DMS153 (cell line): ENCODE measurements around the gene SLC2A14.
"Not testable (repeated sequence)": the region's sequence is repeated elsewhere in the genome, so short reads cannot be mapped to it uniquely, and the experiment has no call there.

Experiments used
- DNase-seq: peaks from one replicate; lab custom pipeline; 2025; lab: John Stamatoyannopoulos, UW

Gene SLC2A14

DNA sequence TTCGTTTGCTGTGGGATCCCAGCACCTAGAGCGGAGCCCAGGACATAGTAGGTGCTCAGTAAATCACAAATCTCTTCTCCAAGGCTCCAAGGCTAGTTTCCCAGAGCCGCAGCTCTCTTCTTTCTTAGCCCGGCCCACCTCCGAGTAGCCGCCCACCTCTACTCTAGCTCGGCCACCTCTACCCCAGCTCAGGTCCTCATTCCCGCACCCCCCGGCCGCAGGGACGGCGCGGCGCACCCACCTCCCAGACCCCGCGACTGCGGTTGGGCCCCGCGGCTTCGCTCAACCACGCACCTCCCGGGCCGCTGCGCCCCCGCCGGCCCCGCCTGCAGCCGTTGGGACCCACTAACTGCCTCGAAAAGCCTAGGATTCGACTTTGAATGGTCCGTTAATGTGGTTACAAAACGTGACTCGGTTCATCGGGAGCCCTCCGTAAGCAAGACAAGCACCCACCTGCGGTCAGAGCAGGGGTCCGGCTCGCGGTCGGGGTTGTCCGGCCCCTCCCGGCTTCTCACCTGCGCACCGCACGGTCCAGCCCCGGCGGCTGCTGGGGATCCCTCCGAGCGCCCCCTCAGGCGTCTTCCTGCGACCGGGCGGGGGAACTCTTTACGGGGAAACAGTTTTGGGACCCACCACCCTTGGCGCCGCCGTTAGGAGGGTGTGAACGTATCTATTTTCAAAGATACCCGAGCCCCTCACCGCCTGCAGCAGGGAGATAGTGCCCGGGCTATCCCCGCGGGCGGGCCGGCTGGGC, at the start of gene SLC2A14:
SLC2A14 (minus strand) TSS at position 350 of the 754 bp plus-strand sequence. CDS start 3,035 bp downstream, outside the sequence.
- DNase-seq = no peak

DNA sequence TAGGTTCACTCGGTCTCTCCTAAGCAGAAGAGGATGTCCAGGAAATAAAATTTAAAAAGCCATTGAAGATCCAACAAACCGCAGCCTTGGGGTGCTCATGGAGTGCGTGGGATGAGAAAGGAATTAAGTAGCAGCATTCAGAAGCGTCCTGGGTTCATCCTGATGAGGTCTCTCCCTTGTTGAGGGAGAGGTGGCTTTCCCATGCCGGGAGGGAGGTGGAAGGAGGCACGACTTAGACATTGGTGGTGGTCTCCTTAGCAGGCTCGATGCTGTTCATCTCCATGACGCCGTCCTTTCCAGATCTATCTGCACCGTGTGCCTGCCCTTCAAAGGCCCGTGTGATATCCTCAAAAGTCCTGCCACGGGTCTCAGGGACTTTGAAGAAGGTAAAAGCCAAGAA, 48.5 kb upstream of the SLC2A14 start:
- not testable (repeated sequence) for DNase-seq

DNA sequence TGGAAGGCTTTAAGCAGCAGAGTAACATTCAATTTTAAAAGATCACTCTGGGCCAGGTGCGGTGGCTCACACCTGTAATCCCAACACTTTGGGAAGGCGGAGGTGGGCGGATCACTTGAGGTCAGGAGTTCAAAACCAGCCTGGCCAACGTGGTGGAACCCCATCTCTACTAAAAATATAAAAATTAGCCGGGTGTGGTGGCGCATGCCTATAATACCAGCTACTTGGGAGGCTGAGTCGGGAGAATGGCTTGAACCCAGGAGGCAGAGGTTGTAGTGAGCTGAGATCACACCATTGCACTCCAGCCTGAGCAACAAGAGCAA, 45.5 kb upstream of the SLC2A14 start:
- DNase-seq = not testable (repeated sequence)

DNA sequence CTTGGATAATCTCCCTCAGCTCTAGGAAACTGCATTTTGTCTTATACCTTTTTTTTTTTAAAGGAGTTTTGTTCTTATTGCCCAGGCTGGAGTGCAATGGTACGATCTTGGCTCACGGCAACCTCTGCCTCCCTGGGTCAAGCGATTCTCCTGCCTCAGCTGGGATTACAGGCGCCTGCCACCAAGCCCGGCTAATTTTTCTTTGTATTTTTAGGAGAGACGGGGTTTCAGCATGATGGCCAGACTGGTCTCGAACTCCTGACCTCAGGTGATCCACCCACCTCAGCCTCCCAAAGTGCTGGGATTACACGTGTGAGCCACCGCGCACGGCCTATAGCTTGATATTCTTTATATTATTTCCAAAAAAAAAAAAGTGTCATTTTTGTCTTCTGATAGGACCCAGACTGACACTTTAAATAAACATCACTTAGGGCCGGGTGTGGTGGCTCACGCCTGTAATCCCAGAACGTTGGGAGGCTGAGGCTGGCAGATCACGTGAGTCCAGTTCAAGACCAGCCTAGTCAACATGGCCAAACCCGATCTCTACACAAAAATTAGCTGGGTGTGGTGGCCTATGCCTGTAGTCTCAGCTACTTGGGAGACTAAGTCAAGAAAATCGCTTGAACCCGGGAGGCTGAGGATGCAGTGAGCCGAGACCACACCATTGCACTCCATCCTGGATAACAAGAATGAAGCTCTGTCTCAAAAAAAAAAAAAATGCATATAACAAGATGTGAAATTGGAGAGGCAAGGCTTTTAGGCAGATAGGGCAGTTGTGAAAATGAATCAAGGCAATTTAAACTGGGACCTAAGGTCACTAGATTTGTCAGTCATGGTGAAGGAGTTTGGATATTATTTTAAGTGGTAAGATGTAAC, 44.9 kb upstream of the SLC2A14 start:
- no peak for DNase-seq

DNA sequence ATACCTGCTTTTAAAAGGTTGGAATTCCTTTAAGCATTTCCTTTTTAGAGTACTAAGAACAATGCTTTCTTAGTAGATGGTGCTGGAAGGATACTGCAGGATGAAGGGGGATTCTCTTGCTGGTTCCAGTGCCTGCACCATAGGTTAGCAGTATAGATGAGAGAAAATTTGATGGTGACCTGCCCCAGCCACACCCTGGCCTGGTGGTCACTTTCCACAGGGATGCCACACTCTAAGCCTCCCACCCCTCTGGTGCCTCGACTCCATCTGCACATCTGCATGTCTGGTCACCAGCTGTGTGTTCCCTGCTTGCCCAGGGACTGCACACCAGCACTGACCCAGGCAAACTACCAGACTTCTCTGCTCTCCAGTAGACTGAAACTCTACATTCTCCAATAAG, 44.2 kb upstream of the SLC2A14 start:
- no peak for DNase-seq

DNA sequence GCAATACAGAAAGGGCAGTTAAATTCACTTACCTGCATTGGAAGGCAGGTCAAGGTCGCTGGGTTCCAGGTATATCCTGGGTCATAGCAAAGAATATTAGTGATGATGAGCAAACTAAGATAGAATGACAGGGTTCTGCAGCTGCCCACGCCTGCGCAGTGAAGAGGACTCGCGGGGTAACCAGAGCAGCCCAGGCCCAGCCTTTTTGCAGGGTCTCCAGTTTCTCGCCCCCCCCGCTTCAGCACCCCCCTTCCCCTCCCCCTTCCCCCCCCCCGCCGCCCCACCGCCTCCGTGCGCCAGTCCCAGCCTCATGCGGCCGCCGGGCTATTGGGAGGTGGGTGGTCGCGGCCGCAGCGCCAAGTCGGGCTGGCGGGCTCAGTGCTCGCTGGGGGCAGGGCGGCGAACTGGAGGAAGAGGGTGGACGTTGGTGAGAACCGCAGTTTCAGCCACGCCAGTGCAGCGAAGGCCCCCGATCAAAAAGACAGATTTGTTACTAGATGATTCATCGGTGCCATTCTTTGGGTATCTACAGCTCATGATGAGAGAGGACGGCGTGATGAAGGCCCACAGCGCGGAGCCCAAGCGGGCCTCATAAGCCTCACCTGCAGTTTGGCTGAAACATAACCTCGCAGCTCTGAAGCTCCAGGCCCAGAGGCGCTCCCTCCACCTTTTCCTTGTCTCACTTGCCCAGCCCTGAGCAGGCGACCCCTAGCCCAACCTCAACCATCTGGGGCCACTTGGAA, 43.1 kb upstream of the SLC2A14 start:
- DNase-seq = no peak

DNA sequence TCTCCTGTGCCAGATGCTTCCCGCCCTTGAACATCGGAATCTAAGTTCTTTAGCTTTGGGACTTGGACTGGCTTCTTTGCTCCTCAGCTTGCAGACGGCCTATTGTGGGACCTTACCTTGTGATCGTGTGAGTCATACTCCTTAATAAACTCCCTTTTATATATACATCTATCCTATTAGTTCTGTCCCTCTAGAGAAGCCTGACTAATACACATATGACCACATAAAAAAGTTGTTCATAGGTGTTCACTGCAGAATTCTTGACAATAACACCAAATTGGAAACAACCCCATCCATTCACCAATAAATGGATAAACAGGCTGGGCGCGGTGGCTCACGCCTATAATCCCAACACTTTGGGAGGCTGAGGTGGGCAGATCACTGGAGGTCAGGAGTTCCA, 37.4 kb upstream of the SLC2A14 start:
- not testable (repeated sequence) for DNase-seq

DNA sequence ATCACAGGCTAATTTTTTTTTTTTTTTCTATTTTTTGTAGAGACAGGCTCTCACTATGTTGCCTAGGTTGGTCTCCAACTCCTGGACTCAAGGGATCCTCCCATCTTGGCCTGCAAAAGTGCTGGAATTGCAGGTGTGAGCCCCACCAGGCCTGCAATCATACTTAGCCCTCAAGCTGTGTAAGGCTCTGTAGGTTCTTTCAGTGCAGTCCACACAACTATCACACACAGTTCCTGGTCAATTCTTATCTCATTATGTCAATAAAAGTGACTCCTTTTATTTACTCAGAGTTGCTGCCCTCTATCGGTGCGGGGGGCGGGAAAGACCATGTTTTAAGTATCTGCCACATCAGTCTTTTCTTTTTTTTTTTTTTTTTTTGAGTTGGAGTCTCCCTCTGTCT, 34.3 kb upstream of the SLC2A14 start:
- peak; percentile 60 for DNase-seq

DNA sequence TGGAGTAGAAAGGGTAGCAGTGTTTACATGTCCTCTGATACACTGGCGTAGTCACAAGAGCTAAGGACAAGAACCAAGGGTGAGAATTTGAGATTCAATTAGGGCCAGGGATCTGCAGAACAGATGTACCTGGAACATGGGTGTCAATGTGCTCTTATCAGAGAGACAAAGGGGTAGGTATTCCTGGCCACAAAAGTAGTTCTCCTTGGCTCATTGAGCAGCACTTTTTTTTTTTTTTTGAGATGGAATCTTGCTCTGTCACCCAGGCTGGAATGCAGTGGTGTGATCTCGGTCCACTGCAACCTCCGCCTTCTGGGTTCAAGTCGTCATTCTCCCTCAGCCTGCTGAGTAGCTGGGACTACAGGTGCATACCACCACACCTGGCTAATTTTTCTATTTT, 33.6 kb upstream of the SLC2A14 start:
- DNase-seq = not testable (repeated sequence)

DNA sequence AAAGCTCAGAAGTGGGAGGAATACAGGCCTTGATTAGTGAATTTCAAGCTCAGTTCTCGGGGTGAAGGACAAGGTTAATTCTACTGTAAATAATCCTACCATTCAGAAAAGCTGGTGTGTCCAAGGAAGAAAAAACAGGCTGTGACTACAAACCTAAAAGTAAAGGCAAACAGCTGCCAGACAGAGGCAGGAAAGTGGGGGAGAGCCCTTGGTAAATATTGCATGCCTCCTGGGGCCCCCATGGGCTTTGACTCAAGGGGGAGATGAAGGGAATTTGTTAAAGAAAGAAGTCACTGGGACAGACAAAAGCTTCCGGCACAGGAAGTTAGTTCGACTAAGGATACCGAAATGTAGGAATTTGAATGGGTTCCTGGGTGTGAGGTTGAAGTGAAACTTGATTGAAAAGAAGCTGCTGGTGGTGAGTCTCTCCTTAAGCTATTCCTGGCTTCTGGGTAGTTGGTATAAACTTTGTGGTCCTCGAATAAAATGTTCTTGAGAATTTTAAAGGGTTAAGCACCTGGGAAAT, 32.9 kb upstream of the SLC2A14 start:
- DNase-seq = not testable (repeated sequence)

DNA sequence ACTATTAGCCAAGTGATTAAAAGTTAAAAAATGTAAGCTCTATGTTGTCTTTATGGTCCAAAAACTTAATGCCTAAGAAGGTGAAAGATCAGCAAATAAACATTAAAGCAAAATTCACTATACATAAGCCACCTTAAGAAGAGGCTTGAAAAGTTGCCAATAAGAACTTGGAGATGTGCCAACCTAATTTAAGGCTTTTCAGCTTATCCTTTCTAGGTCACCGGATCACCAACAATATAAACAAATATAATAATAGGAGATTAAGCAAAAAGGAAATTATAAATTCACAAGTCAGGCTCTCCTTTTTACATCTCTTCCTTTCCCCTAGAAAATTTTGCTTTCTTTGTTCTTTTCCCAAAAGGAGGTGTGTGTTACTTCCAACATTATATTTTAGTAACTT, 32.4 kb upstream of the SLC2A14 start:
- no peak for DNase-seq

DNA sequence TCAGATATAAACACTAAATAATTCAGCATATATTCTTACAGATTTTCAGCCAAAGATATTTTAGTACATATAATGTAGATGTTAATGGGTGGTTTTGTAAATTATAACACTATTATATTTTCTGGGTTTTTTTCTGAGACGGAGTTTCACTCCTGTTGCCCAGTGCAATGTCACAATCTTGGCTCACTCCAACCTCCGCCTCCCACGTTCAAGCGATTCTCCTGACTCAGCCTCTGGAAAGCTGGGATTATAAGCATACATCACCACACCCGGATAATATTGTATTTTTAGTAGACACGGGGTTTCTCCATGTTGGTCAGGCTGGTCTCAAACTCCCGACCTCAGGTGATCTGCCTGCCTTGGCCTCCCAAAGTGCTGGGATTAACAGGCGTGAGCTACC, 29.7 kb upstream of the SLC2A14 start:
- not testable (repeated sequence) for DNase-seq

DNA sequence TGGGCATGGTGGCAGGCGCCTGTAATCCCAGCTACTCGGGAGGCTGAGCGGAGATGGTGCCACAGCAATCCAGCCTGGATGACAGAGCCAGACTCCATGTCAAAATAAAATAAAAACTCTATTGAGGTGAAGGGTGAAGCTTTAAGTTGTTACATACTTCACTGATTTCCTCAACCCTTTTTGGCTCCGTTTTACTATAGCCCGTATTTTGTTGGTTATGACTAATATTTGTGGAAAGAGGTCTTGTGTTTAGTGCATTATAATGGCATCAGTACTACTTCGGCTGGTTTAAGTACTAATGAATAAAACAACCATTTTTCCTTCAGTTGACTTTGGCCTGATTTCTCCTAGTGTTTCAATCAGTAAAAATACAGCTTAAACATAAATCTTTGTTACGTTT, 27.0 kb upstream of the SLC2A14 start:
- no peak for DNase-seq

DNA sequence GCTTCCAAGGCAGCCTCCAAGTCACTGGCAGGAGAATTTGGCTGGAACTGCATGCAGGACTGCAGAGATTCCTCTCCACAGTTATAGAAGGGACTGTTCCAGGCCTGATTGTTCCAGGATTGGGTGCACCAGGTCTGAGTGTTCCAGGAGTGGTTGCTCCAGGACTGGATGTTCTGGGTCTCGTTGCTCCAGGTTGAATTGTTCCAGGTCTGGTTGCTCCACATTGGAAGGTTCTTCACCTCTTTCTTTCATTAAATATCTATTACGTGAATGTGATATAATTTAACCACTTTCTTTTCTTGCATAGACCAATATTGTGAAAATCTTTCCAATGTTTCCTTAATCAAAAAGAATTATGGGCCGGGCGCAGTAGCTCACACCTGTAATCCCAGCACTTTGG, 24.0 kb upstream of the SLC2A14 start:
- DNase-seq = not testable (repeated sequence)

DNA sequence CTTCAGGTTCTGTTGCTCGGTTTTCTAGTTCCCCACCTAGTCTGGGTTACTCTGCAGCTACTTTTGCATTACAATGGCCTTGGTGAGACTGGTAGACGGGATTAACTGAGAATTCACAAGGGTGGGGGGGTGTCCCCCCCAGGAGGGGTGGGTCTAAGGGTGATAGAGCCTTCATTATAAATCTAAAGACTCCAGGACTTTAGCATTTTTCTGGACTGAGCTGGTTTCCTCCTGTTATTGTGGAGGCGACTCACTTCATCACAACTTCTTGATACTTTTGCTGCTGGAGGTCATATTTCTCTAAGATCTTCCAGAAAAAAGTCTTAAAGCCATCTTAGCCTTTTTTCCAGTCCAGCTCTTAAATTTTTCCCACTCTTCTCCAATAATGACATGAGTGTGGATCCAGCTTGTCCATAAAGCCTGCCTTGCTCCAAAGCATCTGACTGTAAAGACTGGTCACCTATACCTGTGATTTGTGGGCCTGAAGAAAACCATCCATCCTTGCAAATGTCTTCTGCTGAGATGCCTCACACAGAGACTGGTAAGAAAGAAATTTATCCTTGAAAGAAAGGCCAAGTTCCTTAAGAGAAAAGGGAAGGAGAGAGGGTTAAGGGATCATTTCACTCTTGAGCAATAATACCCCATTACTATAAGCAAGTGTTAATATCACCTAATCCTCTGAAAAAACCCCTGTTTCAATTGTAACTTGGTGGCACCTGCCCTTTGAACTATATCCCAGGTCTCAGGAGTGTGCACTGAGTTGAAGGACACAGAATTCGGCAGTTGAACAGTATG, 19.7 kb upstream of the SLC2A14 start:
- no peak for DNase-seq

DNA sequence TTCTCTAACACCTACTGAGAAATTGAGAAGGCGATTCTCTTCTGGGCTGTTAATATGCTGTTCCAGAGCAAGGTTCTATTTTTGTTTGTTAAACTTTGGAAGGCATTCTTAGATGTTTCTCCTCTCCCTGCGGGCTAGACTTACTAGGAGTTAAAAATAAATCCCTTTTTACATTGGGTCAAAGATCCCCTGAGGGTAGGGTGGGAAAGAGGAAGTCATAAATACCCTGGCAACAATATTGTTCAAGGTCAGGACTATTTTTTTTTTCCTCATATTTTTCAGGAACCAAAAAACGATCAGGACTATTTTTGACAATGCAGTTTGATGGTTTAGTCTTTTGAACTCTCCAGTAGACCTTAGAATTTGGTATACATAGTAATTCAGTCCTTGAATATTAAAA, 12.0 kb upstream of the SLC2A14 start:
- no peak for DNase-seq

DNA sequence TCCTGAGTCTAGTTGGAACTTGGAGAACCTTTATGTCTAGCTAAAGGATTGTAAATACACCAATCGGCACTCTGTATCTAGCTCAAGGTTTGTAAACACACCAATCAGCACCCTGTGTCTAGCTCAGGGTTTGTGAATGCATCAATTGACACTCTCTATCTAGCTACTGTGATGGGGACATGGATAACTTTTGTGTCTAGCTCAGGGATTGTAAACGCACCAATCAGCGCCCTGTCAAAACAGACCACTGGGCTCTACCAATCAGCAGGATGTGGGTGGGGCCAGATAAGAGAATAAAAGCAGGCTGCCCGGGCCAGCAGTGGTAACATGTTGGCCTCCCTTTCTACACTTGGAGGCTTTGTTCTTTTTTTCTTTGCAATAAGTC, 9.0 kb upstream of the SLC2A14 start:
- DNase-seq = not testable (repeated sequence)

DNA sequence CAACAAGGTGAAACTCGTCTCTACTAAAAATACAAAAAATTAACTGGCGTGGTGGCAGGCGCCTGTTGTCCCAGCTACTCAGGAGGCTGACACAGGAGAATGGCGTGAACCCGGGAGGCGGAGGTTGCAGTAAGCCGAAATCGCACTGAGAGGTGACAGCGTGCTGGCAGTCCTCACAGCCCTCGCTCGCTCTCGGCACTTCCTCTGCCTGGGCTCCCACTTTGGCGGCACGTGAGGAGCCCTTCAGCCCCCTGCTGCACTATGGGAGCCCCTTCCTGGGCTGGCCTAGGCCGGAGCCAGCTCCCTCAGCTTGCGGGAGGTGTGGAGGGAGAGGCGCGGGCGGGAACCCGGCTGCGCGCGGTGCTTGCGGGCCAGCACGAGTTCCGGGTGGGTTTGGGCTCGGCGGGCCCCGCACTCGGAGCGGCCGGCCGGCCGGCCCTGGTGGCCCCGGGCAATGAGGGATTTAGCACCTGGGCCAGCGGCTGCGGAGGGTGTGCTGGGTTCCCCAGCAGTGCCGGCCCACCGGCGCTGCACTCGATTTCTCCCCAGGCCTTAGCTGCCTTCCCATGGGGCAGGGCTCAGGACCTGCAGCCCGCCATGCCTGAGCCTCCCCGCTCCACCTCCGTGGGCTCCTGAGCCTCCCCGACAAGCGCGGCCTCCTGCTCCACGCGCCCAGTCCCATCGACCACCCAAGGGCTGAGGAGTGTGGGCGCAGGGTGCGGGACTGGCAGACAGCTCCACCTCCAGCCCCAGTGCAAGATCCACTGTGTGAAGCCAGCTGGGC, 8.4 kb upstream of the SLC2A14 start:
- not testable (repeated sequence) for DNase-seq

DNA sequence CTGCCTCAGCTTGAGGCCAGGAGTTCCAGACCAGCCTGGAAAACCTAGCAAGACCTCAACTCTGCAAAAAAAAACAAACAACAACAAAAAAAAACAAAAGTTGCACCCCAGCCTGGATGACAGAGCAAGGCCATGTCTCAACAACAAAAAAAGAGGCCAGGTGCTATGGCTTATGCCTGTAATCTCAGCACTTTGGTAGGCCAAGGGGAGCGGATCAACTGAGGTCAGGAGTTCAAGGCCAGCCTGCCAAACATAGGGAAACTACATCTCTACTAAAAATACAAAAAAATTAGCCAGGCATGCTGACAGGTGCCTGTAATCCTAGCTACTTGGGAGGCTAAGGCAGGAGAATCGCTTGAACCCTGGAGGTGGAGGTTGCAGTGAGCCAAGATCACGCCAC, 6.5 kb upstream of the SLC2A14 start:
- DNase-seq = no peak

DNA sequence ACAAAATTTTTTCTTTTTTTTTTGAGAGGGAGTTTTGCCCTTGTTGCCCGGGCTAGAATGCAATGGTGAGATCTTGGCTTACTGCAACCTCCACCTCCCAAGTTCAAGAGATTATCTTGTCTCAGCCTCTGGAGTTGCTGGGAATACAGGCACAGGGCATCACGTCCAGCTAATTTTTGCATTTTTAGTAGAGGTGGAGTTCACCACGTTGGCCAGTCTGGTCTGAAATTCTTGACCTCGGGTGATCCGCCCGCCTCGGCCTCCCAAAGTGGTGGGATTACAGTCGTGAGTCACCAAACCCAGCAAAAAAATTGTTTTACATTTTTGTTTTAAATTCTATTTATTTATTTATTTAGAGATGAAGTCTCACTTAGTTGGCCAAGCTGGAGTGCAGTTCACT, 4.7 kb upstream of the SLC2A14 start:
- no peak for DNase-seq

DNA sequence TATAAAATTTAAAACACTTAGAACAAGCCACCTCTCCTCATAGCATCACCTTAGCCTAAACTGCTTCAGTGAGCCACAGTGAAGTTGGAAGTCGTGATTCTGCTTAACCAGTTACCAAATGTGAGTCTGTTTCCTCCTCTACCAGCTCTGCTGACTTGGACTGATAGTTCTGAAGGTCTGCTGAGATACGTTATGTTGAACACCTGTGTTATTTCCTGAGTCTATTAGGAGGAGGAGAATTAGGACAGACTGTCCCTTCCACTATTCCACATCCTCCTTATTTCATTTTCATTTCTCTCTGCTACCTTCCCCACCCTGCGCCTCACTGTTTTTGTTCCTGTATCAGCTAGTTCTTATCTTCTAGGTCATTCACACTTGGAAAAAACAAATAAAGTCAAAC, 2.4 kb downstream of the SLC2A14 start:
- DNase-seq = no peak
